Endothelial cell (in vitro differentiated cells): ENCODE results near the gene CELA2B. TPM values are rescaled to one million over a fixed set of nuclear protein-coding genes. Genes with fewer than 3 reads are reported as not detected.
A peak's percentile ranks its signal among the peaks of the same experiment; 100 is the strongest.

Experiments
- DNase-seq: peaks from one replicate; pipeline ENCODE4 v3.0.0; 2021; ENCODE audit warnings: low spot score
- H3K27ac Mint-ChIP-seq: one replicate; pipeline ENCODE4 v1.8.0; 2021; ENCODE audit warnings: mixed read lengths, inconsistent platforms; ENCODE audit not compliant: unreplicated experiment
- H3K27me3 Mint-ChIP-seq: one replicate; pipeline ENCODE4 v1.8.0; 2021; ENCODE audit warnings: mild to moderate bottlenecking, moderate library complexity, mixed read lengths, inconsistent platforms; ENCODE audit not compliant: unreplicated experiment
- H3K36me3 Mint-ChIP-seq: one replicate; pipeline ENCODE4 v1.8.0; 2021; ENCODE audit warnings: mild to moderate bottlenecking, low read depth, mixed read lengths, inconsistent platforms; ENCODE audit not compliant: unreplicated experiment
- H3K4me1 Mint-ChIP-seq: one replicate; pipeline ENCODE4 v1.8.0; 2021; ENCODE audit warnings: mild to moderate bottlenecking, mixed read lengths, inconsistent platforms; ENCODE audit not compliant: unreplicated experiment
- H3K4me3 Mint-ChIP-seq: one replicate; pipeline ENCODE4 v1.8.0; 2021; ENCODE audit warnings: mild to moderate bottlenecking, mixed read lengths, inconsistent platforms; ENCODE audit not compliant: unreplicated experiment
- H3K9me3 Mint-ChIP-seq: one replicate; pipeline ENCODE4 v1.8.0; 2021; ENCODE audit warnings: mixed read lengths, inconsistent platforms; ENCODE audit not compliant: unreplicated experiment
- CTCF ChIP-seq: fragments of 200-600 bp; sonication (generic); IDR thresholded peaks from one replicate; pipeline ENCODE4 v1.5.0; 2021; ENCODE audit warnings: antibody characterized with exemption; ENCODE audit not compliant: unreplicated experiment
- total RNA-seq: library from RNA; stranded (reverse); fragmentation: NEBNext Ultra II Directional; extraction: Animal tissue kit (Norgen Biotek cat#: 25700); gene quantifications from one replicate; pipeline ENCODE4 v1.2.1, GENCODE V29; 2021; ENCODE audit not compliant: unreplicated experiment

Gene CELA2B
- total RNA-seq, 1 donor from 2014 or later = not detected

DNA sequence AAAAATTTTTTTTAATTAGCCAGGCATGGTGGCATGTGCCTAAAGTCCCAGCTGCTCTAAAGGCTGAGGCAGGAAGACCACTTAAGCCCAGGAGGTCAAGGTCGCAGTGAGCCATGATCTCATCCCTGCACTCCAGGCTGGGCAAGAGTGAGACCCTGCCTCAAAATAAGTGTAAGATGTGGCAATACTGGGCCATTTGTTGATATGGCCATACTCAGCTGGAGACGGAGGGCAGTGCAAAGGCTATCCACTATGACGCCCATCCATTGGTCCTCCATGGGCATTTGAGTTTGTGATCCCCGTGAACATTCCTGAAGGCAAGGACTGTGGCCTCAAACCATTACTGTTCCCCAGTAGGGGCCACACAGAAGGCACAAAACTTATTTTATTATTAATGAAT, 46.6 kb downstream of the CELA2B start:
- Mint-ChIP-seq H3K27ac (no peak overlapping the region), H3K4me1 (peaks cover 24% of the 10 kb centered on the region)

GRCh38 chr1:15523104-15524020, 47.5 kb downstream of the CELA2B start:
- Mint-ChIP-seq H3K9me3 (no peaks in the 10 kb centered on the region), H3K36me3 (peaks cover 3% of the 10 kb centered on the region), H3K27me3 (peaks cover 16% of the 10 kb centered on the region), H3K4me1 (peaks cover 26% of the 10 kb centered on the region), H3K27ac (peak overlapping the region; percentile 9), H3K4me3 (peak overlapping the region; percentile 93)
- no peak for TF ChIP-seq CTCF
- DNase-seq = no peak

More for the DNA sequence above, 46.6 kb downstream of the CELA2B start:
- no peak for DNase-seq
- Mint-ChIP-seq H3K27me3 (peaks cover 14% of the 10 kb centered on the region), H3K4me3 (no peak overlapping the region), H3K36me3 (peaks cover 3% of the 10 kb centered on the region), H3K9me3 (no peaks in the 10 kb centered on the region)
- TF ChIP-seq CTCF = no peak

DNA sequence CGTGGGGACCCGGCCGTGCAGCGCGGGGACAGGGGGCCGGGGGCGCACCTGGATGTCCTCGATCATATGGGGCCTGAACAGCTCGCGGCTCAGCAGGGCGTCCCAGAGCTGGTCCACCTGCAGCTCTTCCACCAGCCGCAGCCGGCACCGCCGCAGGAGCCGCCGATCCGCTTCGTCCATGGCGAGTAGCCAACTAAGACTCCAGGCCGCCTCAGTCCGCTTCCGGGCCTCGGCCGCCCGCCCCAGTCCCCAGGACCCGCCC, 48.0 kb downstream of the CELA2B start, which contains the start of gene CASP9:
Gene CASP9, minus strand, starts transcription at position 195 of the 262 bp plus-strand sequence. Its CDS starts 15 bp downstream, at position 180.
- no peak for DNase-seq
- Mint-ChIP-seq H3K9me3 (no peaks in the 10 kb centered on the region), H3K36me3 (peaks cover 3% of the 10 kb centered on the region), H3K4me1 (peaks cover 26% of the 10 kb centered on the region), H3K27ac (peak within 1 kb of the TSS; percentile 94), H3K4me3 (peak within 1 kb of the TSS; percentile 93), H3K27me3 (peaks cover 16% of the 10 kb centered on the region)
- TF ChIP-seq CTCF = no peak

- H3K9me3 Mint-ChIP-seq = no peaks in the 10 kb centered on the region
These were observed 48.6 kb downstream of the CELA2B start for GRCh38 chr1:15524283-15525049.

More at GRCh38 chr1:15524283-15525049, 48.6 kb downstream of the CELA2B start:
- Mint-ChIP-seq H3K36me3 (peaks cover 1% of the 10 kb centered on the region), H3K4me3 (peak overlapping the region; percentile 93), H3K27ac (peak overlapping the region; percentile 94), H3K27me3 (peaks cover 16% of the 10 kb centered on the region), H3K4me1 (peaks cover 26% of the 10 kb centered on the region)
- DNase-seq = peak; percentile 100
- TF ChIP-seq CTCF = no peak
